LNCAP (cell line): ENCODE results near the gene TDP1.
A peak's percentile ranks its signal among the peaks of the same experiment; 100 is the strongest.

Experiments used
- TF ChIP-seq, protein P1 (sequence below): fragments of 450-650 bp; IDR thresholded peaks from 2 replicates; pipeline ENCODE4 v1.5.1; 2017; ENCODE audit warnings: mild to moderate bottlenecking

The TDP1 gene

GRCh38 chr14:89952576-89952975 lies 3.2 kb upstream of the TDP1 start:
- TF ChIP-seq, protein P1, sequence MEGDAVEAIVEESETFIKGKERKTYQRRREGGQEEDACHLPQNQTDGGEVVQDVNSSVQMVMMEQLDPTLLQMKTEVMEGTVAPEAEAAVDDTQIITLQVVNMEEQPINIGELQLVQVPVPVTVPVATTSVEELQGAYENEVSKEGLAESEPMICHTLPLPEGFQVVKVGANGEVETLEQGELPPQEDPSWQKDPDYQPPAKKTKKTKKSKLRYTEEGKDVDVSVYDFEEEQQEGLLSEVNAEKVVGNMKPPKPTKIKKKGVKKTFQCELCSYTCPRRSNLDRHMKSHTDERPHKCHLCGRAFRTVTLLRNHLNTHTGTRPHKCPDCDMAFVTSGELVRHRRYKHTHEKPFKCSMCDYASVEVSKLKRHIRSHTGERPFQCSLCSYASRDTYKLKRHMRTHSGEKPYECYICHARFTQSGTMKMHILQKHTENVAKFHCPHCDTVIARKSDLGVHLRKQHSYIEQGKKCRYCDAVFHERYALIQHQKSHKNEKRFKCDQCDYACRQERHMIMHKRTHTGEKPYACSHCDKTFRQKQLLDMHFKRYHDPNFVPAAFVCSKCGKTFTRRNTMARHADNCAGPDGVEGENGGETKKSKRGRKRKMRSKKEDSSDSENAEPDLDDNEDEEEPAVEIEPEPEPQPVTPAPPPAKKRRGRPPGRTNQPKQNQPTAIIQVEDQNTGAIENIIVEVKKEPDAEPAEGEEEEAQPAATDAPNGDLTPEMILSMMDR = no peak

- TF ChIP-seq, protein P1 = no peak
These were observed 2.1 kb upstream of the TDP1 start for GRCh38 chr14:89953602-89954001.

GRCh38 chr14:89954070-89955021 lies 1.4 kb upstream of the TDP1 start, which contains the start of gene EFCAB11:
Gene EFCAB11 (minus strand): TSS chr14:89954730. CDS start chr14:89954660, 70 bp downstream.
- TF ChIP-seq, protein P1 = peak; percentile 47

- TF ChIP-seq, protein P1 = no peak
These were observed 544 bp upstream of the TDP1 start for GRCh38 chr14:89955022-89955744.

- TF ChIP-seq, protein P1 = no peak
These were observed 908 bp downstream of the TDP1 start for GRCh38 chr14:89956661-89957009.

DNA sequence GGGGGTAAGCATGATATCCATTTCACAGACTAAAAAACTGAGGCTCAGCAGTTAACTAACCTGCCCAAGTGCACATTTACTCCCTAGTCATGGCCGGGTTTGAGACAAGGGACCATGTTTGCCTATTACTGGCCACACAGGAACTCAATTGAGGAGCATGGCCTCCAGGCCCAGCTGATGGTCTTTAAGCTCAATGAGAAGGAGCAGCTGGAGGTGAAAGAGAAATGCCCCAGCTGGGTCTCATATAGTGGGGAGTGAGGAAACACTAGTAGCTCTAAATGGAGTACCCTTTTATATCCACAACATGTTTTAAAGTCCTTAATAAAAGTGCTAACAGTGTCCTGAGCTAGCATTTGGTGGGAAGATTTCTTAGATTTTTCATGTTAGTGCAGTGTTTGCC lies 1.6 kb downstream of the TDP1 start:
- TF ChIP-seq, protein P1 = no peak

DNA sequence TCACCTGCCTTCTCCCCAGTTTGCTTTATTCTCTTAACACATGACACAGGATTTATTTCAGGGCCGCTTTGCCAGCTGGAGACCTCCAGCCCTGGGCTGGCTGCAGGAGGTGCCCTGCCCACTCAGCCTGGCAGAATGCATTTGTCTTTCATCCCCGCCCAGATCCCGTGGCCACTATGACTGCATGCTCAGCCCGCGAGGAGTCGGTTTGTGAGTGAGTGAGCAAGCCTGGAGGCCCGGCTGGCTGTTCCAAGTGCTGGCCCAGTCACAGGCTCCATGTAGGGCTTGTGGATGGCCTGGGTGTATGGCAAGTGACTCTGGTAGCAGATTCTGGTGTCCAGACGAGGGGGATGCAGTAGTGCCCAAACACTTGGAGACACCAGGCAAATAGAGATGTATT lies 2.1 kb downstream of the TDP1 start:
- TF ChIP-seq, protein P1 = no peak
